ENCODE results near the gene ZNF81.
"Not testable (repeated sequence)": the region's sequence is repeated elsewhere in the genome, so short reads cannot be mapped to it uniquely, and the experiment has no call there.

DNA sequence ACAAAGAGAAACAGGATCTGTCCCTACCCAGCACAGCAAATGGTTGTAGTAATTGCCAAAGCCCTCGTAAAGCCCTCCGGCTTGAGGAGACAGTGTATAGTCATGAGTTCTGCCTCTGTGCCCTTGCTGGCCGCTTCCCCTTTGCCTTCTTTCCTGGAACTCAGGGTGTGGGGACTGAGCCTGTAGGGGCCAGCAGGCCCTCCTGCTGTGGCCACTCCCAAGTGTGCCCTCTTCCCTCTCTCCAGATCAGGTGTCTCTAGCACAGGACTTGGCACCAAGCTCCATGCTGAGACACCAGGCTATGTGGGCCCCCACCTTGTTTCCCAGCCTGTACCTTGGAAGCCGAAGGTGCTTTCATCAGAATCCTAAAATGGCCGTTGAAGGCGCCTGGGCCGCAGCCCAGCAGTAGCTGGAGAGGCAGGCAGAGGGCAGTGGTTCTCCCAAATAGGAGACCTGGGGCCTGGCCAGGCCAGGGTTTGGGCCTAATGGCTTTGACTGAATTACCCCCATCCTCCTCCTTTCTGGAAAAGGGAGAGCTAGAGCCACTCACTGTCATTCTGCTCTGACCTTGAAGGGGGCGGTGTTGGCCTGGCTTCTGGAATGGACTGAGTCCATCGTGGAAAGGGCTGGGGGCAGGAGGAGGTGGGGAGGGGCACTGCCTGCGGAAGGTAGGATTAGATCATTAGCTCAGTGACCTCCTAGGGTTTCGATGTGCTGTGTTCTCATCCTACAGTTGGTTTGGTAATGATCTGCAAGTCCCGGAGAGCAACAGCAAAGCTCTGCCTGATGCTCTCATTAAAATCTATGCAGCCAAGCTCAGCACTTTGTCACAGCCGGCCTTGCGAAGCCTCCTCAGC, 30.1 kb upstream of the ZNF81 start:
- TF ChIP-seq, protein P1, sequence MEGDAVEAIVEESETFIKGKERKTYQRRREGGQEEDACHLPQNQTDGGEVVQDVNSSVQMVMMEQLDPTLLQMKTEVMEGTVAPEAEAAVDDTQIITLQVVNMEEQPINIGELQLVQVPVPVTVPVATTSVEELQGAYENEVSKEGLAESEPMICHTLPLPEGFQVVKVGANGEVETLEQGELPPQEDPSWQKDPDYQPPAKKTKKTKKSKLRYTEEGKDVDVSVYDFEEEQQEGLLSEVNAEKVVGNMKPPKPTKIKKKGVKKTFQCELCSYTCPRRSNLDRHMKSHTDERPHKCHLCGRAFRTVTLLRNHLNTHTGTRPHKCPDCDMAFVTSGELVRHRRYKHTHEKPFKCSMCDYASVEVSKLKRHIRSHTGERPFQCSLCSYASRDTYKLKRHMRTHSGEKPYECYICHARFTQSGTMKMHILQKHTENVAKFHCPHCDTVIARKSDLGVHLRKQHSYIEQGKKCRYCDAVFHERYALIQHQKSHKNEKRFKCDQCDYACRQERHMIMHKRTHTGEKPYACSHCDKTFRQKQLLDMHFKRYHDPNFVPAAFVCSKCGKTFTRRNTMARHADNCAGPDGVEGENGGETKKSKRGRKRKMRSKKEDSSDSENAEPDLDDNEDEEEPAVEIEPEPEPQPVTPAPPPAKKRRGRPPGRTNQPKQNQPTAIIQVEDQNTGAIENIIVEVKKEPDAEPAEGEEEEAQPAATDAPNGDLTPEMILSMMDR (IDR thresholded peaks at IDR 0.05 in 2 of 3, conservative IDR thresholded peaks at IDR 0.05 in 1 of 3; ENCODE audit: borderline replicate concordance in 1 of 3, insufficient read depth in 1 of 3, low read depth in 2 of 3, low read length in 2 of 3), result not testable (repeated sequence)
- TF ChIP-seq, protein P2, sequence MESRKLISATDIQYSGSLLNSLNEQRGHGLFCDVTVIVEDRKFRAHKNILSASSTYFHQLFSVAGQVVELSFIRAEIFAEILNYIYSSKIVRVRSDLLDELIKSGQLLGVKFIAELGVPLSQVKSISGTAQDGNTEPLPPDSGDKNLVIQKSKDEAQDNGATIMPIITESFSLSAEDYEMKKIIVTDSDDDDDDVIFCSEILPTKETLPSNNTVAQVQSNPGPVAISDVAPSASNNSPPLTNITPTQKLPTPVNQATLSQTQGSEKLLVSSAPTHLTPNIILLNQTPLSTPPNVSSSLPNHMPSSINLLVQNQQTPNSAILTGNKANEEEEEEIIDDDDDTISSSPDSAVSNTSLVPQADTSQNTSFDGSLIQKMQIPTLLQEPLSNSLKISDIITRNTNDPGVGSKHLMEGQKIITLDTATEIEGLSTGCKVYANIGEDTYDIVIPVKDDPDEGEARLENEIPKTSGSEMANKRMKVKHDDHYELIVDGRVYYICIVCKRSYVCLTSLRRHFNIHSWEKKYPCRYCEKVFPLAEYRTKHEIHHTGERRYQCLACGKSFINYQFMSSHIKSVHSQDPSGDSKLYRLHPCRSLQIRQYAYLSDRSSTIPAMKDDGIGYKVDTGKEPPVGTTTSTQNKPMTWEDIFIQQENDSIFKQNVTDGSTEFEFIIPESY (IDR thresholded peaks at IDR 0.05; ENCODE audit: extremely low read depth, insufficient replicate concordance, low read length), result not testable (repeated sequence)
- TF ChIP-seq, protein P3, sequence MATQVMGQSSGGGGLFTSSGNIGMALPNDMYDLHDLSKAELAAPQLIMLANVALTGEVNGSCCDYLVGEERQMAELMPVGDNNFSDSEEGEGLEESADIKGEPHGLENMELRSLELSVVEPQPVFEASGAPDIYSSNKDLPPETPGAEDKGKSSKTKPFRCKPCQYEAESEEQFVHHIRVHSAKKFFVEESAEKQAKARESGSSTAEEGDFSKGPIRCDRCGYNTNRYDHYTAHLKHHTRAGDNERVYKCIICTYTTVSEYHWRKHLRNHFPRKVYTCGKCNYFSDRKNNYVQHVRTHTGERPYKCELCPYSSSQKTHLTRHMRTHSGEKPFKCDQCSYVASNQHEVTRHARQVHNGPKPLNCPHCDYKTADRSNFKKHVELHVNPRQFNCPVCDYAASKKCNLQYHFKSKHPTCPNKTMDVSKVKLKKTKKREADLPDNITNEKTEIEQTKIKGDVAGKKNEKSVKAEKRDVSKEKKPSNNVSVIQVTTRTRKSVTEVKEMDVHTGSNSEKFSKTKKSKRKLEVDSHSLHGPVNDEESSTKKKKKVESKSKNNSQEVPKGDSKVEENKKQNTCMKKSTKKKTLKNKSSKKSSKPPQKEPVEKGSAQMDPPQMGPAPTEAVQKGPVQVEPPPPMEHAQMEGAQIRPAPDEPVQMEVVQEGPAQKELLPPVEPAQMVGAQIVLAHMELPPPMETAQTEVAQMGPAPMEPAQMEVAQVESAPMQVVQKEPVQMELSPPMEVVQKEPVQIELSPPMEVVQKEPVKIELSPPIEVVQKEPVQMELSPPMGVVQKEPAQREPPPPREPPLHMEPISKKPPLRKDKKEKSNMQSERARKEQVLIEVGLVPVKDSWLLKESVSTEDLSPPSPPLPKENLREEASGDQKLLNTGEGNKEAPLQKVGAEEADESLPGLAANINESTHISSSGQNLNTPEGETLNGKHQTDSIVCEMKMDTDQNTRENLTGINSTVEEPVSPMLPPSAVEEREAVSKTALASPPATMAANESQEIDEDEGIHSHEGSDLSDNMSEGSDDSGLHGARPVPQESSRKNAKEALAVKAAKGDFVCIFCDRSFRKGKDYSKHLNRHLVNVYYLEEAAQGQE (IDR thresholded peaks at IDR 0.05; ENCODE audit: low read depth), result not testable (repeated sequence)

All from HCT116 (cell line).